Breast epithelium (tissue), 4 donors: ENCODE data around the gene WSB2. TPM values are rescaled to one million over a fixed set of nuclear protein-coding genes. Genes with fewer than 3 reads are reported as not detected.

Source experiments
- DNase-seq, 2 donors: peaks; one replicate each; pipeline ENCODE4 v3.0.0-alpha.2; 2019; ENCODE audit warnings: low spot score in 2 of 2
- H3K27ac ChIP-seq, 2 donors: fragments of 200-600 bp; sonication (generic) in 1 of 2; one replicate each; pipeline ENCODE4 v1.5.1; 2016 to 2019; ENCODE audit warnings: mild to moderate bottlenecking in 1 of 2
- H3K27me3 ChIP-seq, 2 donors: fragments of 200-600 bp; sonication (generic) in 1 of 2; one replicate each; pipeline versions ENCODE4 v1.5.1 to v1.6.0; 2017 to 2019; ENCODE audit warnings: control low read depth in 1 of 2, mild to moderate bottlenecking in 1 of 2
- H3K36me3 ChIP-seq: fragments of 200-600 bp; one replicate; pipeline ENCODE4 v1.5.1; 2019
- H3K4me1 ChIP-seq, 2 donors: fragments of 200-600 bp; sonication (generic); one replicate each; pipeline ENCODE4 v1.5.1; 2016 to 2019; ENCODE audit warnings: control low read depth in 1 of 2
- H3K4me3 ChIP-seq, 3 donors: fragments of 200-600 bp; sonication (generic); 1 replicate in 2 of 3; 2 replicates in 1 of 3; pipeline ENCODE4 v1.5.1; 2016 to 2019; ENCODE audit warnings: mild to moderate bottlenecking in 3 of 3, moderate library complexity in 2 of 3
- H3K9me3 ChIP-seq, 2 donors: fragments of 200-600 bp; sonication (generic) in 1 of 2; one replicate each; pipeline ENCODE4 v1.5.1; 2016 to 2019; ENCODE audit warnings: control low read depth in 1 of 2
- CTCF ChIP-seq, 3 donors: fragments of 450-650 bp; IDR thresholded peaks; one replicate each; pipeline ENCODE4 v1.5.1; 2016 to 2017; ENCODE audit warnings: antibody characterized with exemption in 3 of 3, mild to moderate bottlenecking in 3 of 3, moderate library complexity in 3 of 3
- POLR2A ChIP-seq: fragments of 450-650 bp; IDR thresholded peaks from one replicate; pipeline ENCODE4 v1.6.1; 2016; ENCODE audit warnings: antibody characterized with exemption, mild to moderate bottlenecking, moderate library complexity
- POLR2AphosphoS5 ChIP-seq, 3 donors: sonication (generic); formaldehyde crosslinking; IDR thresholded peaks; one replicate each; pipeline ENCODE4 v1.6.1; 2017; ENCODE audit warnings: antibody characterized with exemption in 3 of 3
- intact Hi-C: fragments of 100-400 bp; cut with DNase I; formaldehyde crosslinking; loops from one replicate; pipeline ENCODE4 v1.15.1; 2023; ENCODE audit warnings: low total_unique reads
- total RNA-seq, 3 donors: library from RNA; depleted of rRNA; stranded (reverse); fragments of >200 nt; gene quantifications; one replicate each; pipeline ENCODE4 v1.1.0, GENCODE V29; 2016

The WSB2 gene
- total RNA-seq, 3 donors from 2014 or later = 26.2 to 51.4 (median 40.0) TPM

DNA sequence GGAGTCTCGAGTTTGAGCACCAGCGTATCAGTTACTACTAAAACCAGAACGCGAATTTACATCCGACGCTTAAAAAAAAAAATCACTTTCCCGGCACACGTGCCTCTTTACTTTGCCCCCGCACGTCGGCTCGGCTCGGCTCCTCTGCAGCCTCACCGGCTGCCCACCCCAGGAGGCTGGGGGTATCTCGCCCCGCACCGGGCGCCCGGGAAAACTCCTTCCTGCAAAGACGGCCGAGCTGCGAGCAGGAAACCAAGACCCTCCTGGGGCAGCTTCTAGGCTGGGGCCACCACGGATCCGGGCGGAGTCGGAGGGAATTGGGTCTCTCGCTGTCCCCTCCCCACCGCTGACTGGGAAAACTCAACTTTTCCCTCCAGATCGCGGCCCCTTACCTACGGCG lies 42.2 kb upstream of the WSB2 start:
- Histone ChIP-seq H3K27me3 (no peaks in the 10 kb centered on the region), H3K4me1 (no peaks in the 10 kb centered on the region), H3K36me3 (no peaks in the 10 kb centered on the region), H3K27ac (peak overlapping the region; percentile 71 to 75), H3K4me3 (peak overlapping the region; percentile 84 to 86 (median 84)), H3K9me3 (no peaks in the 10 kb centered on the region)
- intact Hi-C loops = no loop called here
- no peak for TF ChIP-seq POLR2A
- no peak for TF ChIP-seq CTCF (IDR thresholded peaks at IDR 0.05)
- no peak for TF ChIP-seq POLR2AphosphoS5 (IDR thresholded peaks at IDR 0.05)
- DNase-seq = no peak

DNA sequence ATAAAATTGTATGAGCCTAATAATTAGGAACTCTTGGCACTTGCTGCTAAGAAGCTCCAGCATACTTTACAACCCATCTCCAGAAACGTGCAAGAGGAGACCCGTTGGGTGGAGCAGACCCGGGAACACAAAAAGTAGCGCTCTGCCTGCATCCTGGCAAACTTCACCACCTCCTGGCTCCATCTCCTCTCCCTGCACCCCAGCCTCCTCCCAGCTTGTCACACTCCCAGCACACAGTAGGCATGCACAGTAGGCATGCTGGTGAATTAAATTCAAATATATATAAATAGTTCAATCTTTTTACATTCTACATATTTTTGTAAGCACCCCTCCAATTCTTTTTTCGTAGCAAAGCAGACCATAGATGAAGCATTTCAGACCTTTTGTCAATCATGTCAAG lies 41.6 kb upstream of the WSB2 start:
- Histone ChIP-seq H3K4me1 (no peaks in the 10 kb centered on the region), H3K27me3 (no peaks in the 10 kb centered on the region), H3K4me3 (peak overlapping the region; percentile 84 to 86 (median 84)), H3K36me3 (no peaks in the 10 kb centered on the region), H3K9me3 (no peaks in the 10 kb centered on the region), H3K27ac (no peak overlapping the region)
- intact Hi-C loops = no loop called here
- no peak for TF ChIP-seq POLR2A
- no peak for TF ChIP-seq CTCF (IDR thresholded peaks at IDR 0.05)
- TF ChIP-seq POLR2AphosphoS5 (IDR thresholded peaks at IDR 0.05) = no peak
- DNase-seq = no peak

GRCh38 chr12:118102070-118102469 lies 41.1 kb upstream of the WSB2 start:
- Histone ChIP-seq H3K36me3 (no peaks in the 10 kb centered on the region), H3K27ac (no peak overlapping the region), H3K27me3 (no peaks in the 10 kb centered on the region), H3K9me3 (no peaks in the 10 kb centered on the region), H3K4me1 (no peaks in the 10 kb centered on the region), H3K4me3 (no peak overlapping the region)
- TF ChIP-seq POLR2A (no peak), CTCF (IDR thresholded peaks at IDR 0.05) (no peak), POLR2AphosphoS5 (IDR thresholded peaks at IDR 0.05) (no peak)
- intact Hi-C loops = no loop called here
- DNase-seq = peak in 1 of 2 donors; percentile 52

DNA sequence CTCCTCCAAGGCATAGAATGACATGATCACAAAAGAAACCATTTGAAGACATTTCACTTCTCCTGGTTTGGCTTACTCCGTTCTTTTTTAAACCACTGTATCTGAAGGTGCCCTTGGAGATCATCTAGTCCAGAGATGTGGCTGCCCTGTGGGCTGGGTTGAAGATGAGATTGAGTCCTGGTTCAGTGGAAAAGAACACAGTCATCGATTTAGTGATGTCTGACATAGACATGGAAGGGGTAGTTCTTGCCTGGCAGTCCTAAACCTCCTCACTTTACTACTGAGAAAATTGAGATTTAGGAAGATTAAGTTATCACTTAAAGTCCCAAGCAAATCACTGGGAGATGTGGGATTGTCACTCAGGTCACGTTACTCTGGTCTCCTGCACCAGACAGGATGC lies 40.1 kb upstream of the WSB2 start:
- DNase-seq = no peak
- H3K9me3 ChIP-seq = no peaks in the 10 kb centered on the region
- no peaks in the 10 kb centered on the region for H3K27me3 ChIP-seq
- H3K36me3 ChIP-seq = no peaks in the 10 kb centered on the region
- no peaks in the 10 kb centered on the region for H3K4me1 ChIP-seq
- no peak for TF ChIP-seq CTCF (IDR thresholded peaks at IDR 0.05)
- no peak for TF ChIP-seq POLR2A
- TF ChIP-seq POLR2AphosphoS5 (IDR thresholded peaks at IDR 0.05) = no peak
- H3K4me3 ChIP-seq = no peak overlapping the region
- H3K27ac ChIP-seq = no peak overlapping the region
- intact Hi-C loops = no loop called here

- TF ChIP-seq POLR2A (no peak), CTCF (IDR thresholded peaks at IDR 0.05) (no peak), POLR2AphosphoS5 (IDR thresholded peaks at IDR 0.05) (no peak)
- H3K4me3 ChIP-seq = no peak overlapping the region
- H3K27ac ChIP-seq = no peak overlapping the region
- no peaks in the 10 kb centered on the region for H3K4me1 ChIP-seq
- intact Hi-C loops = no loop called here
- no peaks in the 10 kb centered on the region for H3K9me3 ChIP-seq
- no peaks in the 10 kb centered on the region for H3K36me3 ChIP-seq
- no peaks in the 10 kb centered on the region for H3K27me3 ChIP-seq
- no peak for DNase-seq
These were observed 38.1 kb upstream of the WSB2 start for GRCh38 chr12:118098911-118099671.
